Kidney epithelial cell (primary cell): ENCODE data around the gene ACTC1. TPM values are rescaled to one million over a fixed set of nuclear protein-coding genes. Genes with fewer than 3 reads are reported as not detected.
"Not testable (repeated sequence)": the region's sequence is repeated elsewhere in the genome, so short reads cannot be mapped to it uniquely, and the experiment has no call there.

Experiments
- DNase-seq: peaks from one replicate; pipeline ENCODE4 v3.0.0-alpha.2; 2010; ENCODE audit warnings: low read depth
- H3K27me3 ChIP-seq: 2 replicates; pipeline ENCODE4 v1.6.0; 2011; ENCODE audit warnings: low read length; ENCODE audit not compliant: control insufficient read depth, insufficient read depth
- H3K36me3 ChIP-seq: 2 replicates; pipeline ENCODE4 v1.5.1; 2011; ENCODE audit warnings: low read length; ENCODE audit not compliant: control insufficient read depth, insufficient read depth
- H3K4me3 ChIP-seq: 2 replicates; pipeline ENCODE4 v1.5.1; 2011; ENCODE audit warnings: low read depth, mild to moderate bottlenecking, control low read depth, low read length
- CTCF ChIP-seq: IDR thresholded peaks from 2 replicates; pipeline ENCODE4 v1.5.1; 2011; ENCODE audit warnings: mild to moderate bottlenecking, moderate library complexity, low read length, control low read depth, inconsistent platforms; ENCODE audit not compliant: insufficient read depth, poor library complexity, severe bottlenecking
- total RNA-seq: library from RNA; depleted of rRNA; stranded (reverse); fragments of >200 nt; gene quantifications from 2 replicates; pipeline ENCODE4 v1.2.3, GENCODE V29; 2015

The ACTC1 gene
- total RNA-seq, 1 donor from 2014 or later: not detected

GRCh38 chr15:34821831-34822230, 26.5 kb upstream of the ACTC1 start:
- Histone ChIP-seq H3K36me3 (no peaks in the 10 kb centered on the region), H3K27me3 (no peaks in the 10 kb centered on the region), H3K4me3 (no peak overlapping the region)
- no peak for DNase-seq
- no peak for TF ChIP-seq CTCF

GRCh38 chr15:34820110-34820509, 24.8 kb upstream of the ACTC1 start:
- H3K27me3 ChIP-seq: no peaks in the 10 kb centered on the region
- H3K4me3 ChIP-seq: no peak overlapping the region
- no peak for DNase-seq
- H3K36me3 ChIP-seq: no peaks in the 10 kb centered on the region
- TF ChIP-seq CTCF: no peak

- Histone ChIP-seq H3K27me3 (no peaks in the 10 kb centered on the region), H3K4me3 (no peak overlapping the region), H3K36me3 (no peaks in the 10 kb centered on the region)
- DNase-seq: no peak
- TF ChIP-seq CTCF: no peak
Measured at GRCh38 chr15:34818526-34818925, 23.2 kb upstream of the ACTC1 start.

- no peak for TF ChIP-seq CTCF
- no peak for DNase-seq
- Histone ChIP-seq H3K36me3 (no peaks in the 10 kb centered on the region), H3K4me3 (no peak overlapping the region), H3K27me3 (no peaks in the 10 kb centered on the region)
Measured at GRCh38 chr15:34815836-34816235, 20.5 kb upstream of the ACTC1 start.

GRCh38 chr15:34813446-34814190, 18.3 kb upstream of the ACTC1 start:
- Histone ChIP-seq H3K4me3 (no peak overlapping the region), H3K27me3 (no peaks in the 10 kb centered on the region), H3K36me3 (no peaks in the 10 kb centered on the region)
- no peak for DNase-seq
- no peak for TF ChIP-seq CTCF

- H3K4me3 ChIP-seq, H3K27me3 ChIP-seq, H3K36me3 ChIP-seq, DNase-seq: not testable (repeated sequence)
Measured at GRCh38 chr15:34812868-34813365, 17.6 kb upstream of the ACTC1 start.
